ENCODE measurements around the gene TRPM8.

The TRPM8 gene

DNA sequence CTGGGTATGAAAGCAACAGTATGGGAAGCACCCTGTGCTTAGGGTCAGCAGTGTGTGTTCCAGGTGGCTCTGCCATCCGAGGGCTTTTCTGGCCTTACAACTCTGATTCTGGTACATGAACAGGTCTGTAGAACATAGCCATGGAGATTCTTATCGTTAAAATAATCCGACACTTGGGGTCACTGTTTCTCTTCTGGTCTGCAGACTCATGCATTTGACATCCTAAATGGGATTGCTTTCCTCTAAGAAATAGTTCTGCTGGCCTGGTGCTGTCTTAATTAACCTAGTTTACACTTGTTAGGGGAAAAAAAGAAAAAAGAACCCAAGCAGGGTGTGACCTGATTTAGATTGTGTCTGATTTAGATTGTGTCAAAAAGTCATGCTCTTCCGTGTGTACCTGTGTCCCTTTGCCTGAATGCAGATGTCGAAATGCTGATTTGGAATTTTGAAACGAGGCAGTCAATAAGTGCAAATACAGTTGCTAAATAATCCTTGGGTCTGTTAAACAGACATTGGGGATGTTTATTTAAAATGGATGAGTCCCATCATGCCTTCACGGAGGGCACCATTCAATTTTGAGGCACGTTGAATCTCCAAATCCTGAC is 59.6 kb downstream of the TRPM8 start:
- no peak for DNase-seq

DNA sequence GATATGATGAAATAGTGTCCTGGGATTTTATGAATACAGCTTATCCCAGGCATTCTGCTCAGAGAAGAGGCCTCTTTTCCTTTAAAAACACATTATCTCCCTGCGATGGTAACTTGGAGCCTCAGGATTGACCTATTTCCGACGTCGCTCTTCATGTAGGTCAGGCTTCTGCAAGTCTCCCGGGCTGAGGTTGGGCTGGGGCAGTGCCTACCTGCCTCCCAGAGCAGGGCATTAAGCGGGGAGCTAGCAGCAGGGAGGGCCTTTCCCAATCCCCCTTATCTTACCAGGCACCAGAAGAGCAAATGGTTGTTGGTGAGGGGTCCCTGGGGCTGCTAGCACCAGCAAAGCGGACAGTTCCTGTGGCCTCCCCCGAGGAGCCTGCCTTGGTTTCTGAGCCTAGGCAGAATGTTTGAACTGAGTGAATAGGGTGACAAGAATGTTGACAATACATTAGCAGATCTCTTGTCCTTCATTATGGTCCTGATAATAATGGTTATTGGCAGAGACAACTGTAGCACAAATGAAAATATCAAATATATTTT is 60.2 kb downstream of the TRPM8 start:
- no peak for DNase-seq

DNA sequence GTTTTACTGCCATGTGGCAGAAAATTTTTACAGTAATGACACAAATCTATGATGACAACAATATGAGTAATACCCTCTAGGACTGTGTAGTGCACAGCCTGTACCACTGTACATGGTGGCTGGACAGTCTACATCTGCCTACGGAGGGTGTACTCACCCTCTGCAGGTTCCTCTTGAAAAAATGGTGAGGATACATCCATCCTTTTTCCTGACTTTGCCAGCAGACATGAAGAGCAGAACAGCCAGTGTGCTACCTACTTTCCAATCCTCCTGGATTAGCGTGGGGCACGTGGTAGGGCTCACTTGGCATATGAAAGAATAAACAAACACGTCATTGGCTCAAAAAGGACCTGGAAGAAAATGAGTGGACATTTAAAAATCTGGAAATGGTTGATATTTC is 62.6 kb downstream of the TRPM8 start:
- no peak for DNase-seq

DNA sequence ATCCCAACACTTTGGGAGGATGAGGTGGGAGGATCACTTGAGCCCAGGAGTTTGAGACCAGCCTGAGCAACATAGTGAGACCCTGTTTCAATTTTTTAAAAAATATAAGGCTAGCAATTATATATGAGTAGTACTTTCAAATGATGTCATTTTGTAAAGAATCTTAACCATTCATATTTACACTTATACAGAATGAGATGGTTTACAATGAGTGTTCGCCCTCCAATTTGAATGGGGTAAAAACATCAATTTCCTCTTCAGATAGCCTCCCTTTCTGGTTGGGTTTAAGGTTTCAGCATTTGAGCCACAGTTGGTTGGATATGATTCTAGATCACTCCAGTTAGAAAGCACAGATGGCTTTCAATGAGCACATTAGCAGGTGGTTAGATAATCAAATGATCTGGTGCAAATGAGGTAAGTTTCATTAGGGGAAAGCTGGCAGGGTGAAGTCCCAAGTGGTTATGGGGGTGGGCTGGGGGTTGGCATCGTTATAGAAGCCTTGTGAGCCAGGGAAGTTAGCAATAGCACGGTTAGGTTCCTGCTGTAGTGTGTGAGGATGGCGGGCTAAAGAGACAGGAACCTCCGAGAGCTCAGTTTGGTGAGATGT is 63.9 kb downstream of the TRPM8 start:
- DNase-seq, result no peak

DNA sequence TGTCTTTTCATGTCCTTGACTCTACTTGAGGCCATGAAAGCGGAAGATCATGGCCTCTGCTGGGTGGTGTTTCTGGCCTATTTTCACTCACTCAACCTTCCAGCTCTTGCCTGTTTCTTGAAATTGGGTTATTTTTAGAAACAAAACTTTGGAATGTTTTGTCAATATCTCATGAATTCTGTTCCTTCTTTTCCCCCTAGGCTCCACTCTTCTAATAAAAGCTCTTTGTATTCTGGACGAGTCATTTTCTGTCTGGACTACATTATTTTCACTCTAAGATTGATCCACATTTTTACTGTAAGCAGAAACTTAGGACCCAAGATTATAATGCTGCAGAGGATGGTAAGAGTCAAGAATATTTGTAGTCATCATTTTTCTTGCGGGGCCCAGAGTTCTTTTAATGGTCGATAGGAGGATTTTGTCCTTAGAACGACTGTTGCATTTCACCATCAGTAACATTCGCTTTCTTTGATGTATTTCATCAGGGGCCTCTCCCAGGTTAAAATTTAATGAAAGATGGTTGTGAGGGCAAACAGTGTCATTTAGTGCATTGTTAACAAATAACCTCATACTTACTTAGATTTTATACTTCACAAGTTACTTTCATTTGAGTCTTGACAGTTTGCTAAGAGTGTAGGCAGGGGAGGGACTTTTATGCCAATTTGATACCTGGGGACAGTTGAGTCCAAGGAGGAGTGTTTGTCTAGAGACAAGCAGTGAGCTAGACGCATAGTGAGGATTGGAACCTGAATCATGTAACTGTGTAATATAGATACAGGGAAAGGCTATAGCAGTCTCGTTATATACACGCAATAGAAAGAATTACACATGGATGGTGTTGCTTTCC is 64.6 kb downstream of the TRPM8 start:
- no peak for DNase-seq

DNA sequence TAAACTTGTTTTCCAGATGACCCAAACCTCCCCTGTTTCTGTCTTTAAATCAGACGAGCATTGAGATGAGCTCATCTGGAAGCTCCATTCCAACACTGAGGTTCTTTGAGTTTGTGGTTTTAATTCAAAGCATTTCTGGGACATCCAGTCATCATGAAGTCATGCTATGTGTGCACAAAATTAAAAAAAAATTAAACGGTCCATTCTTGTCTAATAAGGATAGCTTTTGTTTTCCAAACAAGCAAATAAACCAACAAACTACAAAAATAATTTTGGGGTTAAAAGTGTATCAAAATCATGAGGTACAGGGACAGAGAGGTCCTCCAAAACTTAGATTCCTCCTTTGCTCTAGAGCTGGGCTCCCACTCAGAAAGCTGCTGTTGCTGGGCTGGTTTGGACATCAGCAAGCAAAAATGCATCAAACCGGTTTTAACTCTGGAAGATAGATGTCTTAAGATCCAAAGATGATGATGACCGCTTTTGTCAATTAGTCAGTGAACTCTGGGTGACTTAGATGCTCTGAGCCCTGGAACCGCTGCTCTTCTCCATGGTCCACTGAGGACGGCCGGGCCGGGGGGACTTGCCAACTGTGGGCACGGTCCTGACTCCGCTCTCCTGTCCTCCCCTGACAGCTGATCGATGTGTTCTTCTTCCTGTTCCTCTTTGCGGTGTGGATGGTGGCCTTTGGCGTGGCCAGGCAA is 65.4 kb downstream of the TRPM8 start:
- no peak for DNase-seq

DNA sequence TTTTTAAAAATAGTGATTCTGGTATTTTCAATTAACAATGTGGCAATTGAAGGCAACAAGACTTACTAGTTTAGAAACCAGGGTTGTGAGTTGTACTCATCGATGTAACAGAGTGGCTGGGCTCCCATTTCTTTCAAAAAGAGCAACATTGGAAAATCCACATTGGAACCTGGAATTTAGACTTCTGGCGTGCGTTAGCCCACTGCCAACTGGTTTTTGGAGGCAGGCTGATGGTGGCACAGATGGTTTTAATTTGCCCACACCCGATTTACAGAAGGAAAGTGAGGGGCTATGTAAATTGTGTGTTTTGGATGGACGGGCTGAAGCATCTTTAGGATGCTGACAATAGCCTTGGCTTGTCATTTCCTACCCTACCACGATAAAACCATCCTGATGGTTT is 66.3 kb downstream of the TRPM8 start:
- DNase-seq, result no peak

DNA sequence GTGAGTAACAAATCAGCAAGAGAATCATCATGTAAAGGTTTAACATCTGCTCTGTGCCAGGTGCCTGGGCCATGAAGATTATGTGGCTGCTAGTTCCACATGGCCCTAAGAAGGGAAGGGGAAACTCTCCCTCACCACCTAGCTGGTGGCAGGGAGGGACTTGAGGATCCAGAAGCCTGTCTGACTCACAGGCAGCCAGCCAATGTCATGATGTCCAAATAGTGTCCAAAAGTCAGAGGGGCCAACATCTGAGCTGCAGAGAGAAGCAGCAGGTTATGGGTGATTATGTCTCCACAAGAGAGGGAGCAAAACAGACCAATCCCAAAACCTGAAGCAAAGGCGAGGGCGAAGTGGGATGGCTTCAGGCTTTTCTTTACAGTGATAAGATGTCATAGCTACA is 71.4 kb downstream of the TRPM8 start:
- DNase-seq, result no peak

DNA sequence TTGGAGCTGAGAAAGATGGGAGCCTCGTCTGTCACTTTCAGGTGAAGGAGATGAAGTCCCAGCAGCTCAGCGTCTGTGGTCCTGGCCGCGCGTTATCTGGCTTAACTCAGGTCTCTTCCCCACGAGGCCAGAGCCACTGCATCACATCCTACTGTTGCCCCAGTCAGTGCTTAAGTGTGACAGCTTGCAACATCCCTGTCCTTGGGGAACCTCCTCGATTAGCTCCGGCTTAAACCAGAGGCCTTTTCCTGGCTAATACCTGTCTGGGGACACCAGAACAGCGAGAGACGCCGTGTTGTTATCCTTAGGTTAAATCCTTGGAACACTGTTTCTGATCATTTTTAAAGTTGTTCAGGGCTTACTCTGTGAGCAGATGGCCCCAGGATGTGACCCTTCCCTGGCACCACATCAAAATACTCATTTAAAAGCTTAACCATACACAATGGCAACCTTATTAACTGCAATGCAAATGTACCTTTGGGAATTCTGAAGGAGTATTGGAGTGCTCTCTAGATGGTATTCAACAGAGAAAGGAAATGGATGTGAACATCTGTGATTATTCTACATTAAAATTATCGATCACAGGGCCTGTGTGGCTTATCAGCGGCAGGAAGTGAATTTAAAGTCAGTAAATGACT is 72.2 kb downstream of the TRPM8 start:
- DNase-seq, result peak; percentile 13 to 36

DNA sequence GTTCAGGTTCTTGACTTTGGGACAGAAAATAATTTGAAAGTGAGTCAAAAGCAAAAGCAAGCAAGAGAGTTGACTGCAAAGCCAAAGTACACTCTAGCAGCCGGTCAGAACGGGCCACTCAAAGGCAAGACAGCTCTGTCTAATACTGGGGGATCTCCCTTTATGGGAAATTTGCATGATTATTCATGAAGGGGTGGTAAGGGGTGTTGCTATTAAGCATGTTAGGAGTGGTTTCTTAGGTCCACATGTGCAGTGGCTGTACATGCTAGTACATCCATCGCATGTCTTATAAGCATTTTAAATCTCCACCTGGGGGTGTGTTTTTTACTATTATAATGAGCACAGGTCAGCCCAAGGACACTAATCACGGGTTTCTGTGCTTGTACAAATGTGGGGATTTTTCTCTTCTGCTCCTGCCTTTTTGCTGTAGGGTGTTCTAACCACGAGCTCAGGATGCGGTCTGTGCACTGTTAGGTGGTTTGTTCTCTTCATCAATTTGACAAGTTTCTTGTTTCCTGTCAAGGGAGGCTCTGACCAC is 73.2 kb downstream of the TRPM8 start:
- no peak for DNase-seq

DNA sequence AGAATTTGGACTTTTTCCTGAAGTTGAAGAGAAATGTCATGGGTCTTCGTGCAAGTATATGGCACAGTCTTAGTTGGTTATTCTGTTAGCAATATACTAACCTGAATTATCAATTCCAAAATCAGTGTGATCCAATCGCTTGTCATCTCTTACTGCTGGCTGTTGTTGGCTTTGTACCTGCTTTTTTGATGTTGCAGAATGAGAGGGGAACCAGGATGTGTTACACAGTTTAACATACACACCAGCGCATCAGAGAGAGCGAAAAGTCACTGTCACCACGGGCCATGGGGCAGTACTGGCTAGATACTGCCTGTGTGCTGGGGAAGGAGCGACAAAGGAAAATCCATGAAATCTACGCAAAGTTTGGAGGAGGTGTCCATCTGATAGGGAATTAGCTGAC is 74.0 kb downstream of the TRPM8 start:
- no peak for DNase-seq

DNA sequence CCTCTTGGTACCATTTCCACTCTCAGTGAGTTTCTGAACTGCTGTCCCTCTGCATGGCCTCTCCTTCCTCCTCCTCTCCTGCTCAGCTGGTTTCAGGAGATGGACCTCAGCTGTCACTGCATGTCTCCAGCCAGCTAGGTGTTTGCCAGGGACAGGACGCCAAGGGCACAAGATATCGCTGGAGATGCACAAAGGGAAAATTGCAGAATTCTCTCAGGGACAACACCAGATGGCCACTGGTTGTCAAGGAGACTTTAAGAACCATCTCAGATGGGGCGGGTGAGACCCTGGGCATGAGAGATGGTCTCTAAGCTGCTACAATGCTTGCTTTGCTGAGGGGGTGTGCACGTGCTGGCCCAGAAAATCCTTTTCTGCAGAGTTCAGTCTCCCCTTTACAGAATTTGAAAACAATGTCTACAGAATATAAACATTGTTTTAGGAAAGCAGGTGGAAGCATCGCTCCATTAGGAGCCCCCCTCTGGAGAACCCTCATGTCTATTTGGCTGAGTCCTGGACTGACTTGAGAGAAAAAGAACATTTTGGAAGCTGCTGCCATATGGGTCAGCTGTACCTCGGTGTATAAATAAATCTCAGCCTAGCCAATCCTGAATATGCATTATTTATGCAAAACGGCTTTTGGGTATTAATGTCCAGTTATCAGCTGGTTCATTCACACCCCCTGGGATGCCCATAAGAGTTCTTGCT is 75.5 kb downstream of the TRPM8 start:
- DNase-seq, result no peak

DNA sequence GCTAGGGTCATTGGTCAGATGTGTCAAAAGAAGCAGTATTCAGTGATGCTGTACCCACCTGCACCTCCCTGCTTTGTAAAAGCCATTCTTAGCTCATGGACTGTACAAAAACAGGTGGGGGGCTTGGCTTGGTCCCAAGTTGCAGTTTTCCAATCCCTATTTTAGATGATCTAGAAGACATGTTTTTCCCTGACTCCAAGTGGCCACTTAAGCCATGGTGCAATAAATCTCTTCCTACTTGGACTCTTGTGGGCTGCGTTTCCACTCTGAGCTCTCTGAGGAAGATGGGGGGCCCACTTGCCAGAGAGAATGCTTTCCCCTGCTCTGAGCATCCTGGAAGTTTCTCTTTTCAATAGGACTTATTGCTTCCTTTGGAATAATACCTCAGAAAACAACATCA is 76.3 kb downstream of the TRPM8 start:
- DNase-seq, result no peak

DNA sequence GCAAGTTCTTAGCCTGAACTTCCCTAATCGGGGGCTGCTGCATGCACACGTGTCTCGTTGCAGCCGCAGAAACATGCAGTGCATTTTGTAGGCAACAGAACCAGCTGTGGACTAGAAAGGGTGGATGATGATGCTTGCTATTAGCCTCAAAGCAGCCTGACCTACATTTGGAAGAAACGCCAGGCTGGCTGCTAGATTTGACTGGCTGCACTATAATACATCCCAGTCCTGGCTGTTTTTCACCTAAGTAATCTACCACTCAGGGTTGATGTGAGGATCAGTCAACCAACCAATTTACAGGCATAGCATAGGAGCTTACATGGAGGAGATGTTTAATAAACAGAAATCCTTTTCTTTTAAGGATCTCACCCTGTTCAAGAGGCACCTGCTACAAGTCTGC is 77.0 kb downstream of the TRPM8 start:
- no peak for DNase-seq

DNA sequence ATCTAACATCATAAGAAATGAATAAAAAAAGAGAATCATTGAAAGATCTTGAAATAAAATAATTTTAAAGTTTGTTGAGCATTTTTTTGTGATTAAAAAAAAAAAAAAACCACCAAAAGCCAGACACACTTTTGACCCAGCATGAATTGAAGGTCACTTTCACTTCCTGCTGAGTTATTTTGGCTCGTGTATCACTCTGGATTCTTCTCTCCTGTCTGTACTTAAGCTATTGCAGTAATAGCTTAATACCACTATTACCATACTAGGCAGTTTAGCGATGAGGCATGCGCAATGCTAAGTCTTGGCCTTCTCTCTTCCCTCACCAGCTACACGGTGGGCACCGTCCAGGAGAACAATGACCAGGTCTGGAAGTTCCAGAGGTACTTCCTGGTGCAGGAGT is 78.8 kb downstream of the TRPM8 start:
- DNase-seq, result no peak

DNA sequence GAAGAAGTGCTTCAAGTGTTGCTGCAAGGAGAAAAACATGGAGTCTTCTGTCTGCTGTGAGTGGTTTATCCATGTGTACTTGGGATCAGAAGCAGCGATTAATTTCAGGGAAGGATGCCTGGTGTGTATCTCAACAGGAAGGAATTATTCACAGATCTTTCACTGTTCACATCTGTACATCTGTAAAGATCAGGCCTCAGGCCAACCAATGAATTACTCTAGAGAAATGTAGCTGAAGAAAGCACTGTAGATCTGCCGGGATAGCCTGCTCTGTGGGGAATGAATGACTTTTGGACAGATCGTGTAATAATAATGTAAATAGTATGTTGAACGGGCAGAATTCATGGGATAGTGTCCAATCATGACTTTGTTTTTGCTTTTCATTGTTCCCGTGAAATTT is 79.3 kb downstream of the TRPM8 start:
- DNase-seq, result no peak

DNA sequence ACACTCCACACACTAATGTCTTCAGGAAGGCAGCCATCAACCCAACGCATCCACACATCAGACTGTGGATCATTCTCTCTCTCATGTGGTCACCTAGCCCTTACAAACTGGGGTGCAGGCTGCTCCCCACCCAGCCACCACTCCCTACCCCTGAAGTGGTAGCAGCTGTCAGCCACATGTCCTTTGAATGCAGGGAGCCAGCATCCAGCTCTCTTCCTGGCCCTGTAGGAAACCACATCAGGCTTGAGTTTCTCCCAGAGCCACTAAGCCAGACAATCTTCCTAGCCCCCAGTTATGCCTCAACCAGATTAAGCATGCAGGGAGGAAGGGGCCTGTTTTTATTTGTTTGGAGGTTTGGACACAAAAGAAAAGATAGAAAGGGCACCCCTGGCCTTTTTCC is 80.5 kb downstream of the TRPM8 start:
- DNase-seq, result no peak

DNA sequence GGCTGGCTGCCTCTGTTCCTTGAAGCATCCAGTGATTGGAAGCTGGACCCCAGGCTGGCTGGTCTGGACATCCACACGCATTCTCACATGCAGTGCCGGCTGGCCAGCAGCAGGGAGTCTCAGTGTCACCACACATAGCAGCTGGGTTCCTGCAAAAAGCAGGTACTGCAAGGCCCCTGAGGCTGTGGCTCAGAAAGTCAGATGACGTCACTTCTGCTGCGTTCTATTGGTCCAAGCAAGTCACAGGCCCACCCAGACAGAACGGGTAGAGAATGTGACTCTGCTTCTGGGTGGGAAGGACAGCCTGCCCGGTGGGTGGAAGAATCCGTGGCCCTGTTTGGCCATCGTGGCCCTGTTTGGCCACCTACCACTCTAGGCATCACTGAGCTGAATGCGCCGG is 82.0 kb downstream of the TRPM8 start:
- DNase-seq, result no peak

DNA sequence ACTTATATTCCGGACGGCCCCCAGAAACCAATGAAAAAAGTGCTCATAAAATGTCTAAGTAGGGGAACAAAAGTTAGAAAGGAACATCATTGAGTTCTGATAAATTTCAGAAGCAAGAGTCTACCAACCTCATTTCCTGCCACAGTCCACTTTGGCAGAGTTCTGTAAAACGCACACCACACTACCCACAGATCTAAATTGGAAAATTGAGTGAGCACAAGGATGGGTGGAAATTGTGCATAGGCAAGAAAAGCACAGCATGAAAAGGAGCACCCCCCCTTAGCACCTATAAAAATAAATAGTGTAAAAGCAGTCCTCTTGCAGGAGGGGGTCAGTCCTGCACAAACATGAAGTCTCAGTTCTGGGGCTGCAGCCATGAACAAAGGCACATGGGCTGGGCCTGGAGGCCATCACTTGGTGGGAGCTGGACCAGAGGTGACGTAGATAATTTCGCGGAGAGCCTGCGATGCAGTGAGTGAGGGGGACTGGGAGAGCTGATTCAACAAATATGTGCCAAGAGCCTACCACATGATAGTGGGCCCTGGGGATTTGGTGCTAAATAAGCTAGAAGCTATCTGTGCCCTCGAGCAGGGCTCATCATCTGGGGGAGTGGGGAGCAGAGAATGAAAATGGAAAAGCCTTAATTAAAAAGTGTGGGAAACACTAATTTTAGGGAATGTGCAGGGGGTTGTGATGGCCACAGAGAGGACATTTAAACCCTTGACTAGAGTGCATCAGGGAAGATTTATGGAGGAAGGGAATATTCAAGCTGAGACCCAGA is 84.4 kb downstream of the TRPM8 start:
- DNase-seq, result no peak

DNA sequence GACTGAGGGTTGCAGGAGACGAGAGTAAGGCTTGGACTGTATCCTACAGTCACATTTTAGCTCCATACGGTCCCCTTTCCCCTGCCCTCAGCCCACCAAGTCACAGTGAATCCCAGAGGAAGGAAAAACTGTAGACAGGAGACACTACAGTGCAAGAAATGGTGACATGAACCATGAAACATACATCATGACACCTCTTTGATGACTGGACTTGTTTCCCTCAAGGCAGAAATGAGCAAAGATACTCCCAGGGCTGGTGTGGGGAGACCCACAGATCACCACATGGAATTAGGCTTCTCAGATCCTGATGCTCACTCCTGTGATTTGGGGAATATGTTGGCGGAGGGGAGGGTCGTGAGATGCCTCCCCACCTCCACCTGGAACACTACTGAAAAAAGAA is 85.1 kb downstream of the TRPM8 start:
- DNase-seq, result no peak

DNA sequence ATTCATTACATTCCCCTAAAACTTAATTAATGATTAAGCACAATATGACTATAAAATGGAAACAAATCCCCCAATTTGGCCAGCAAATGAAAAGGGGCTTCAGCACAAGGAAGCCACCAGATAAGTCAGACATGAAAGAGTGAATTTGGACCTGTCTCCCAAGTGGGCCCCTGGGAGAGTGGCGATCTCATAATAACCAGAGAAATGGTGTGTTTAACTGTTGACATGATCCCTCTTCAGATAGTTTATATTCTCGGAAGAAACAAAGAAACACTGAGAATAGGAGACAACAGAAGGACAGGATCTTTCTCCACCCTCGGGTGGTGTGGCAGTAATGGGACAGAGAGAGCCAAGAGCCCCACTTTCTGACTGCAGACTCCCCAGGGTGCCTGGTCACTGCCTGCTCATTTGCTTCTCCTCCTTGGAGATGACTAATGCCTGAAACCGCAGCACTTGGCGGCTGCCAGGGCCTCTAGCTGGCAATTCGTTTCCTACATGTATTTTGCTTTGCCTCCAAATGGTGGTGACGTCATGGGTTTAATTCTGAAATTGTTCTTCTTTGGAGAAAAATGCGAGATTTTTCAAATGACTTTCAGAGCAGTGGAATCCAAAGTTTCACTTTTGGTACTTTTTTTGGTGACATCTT is 86.9 kb downstream of the TRPM8 start:
- peak in 1 of 2 experiments; percentile 18 for DNase-seq
